A375 (cell line): ENCODE measurements around the gene OR4E2. TPM values are rescaled to one million over a fixed set of nuclear protein-coding genes. Genes with fewer than 3 reads are reported as not detected.

Experiments used
- small RNA-seq: library from RNA; depleted of rRNA; stranded (forward); fragments of <200 nt; gene quantifications from one replicate; pipeline ENCODE3, GENCODE V24; 2014
- total RNA-seq: library from RNA; depleted of rRNA; stranded (reverse); fragments of >200 nt; shearing (Covaris generic); gene quantifications from 2 replicates; pipeline ENCODE4 v1.2.3, GENCODE V29; 2014; rRNA removed

Gene OR4E2, protein sequence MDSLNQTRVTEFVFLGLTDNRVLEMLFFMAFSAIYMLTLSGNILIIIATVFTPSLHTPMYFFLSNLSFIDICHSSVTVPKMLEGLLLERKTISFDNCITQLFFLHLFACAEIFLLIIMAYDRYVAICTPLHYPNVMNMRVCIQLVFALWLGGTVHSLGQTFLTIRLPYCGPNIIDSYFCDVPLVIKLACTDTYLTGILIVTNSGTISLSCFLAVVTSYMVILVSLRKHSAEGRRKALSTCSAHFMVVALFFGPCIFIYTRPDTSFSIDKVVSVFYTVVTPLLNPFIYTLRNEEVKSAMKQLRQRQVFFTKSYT
- total RNA-seq = not detected in 2 replicates

DNA sequence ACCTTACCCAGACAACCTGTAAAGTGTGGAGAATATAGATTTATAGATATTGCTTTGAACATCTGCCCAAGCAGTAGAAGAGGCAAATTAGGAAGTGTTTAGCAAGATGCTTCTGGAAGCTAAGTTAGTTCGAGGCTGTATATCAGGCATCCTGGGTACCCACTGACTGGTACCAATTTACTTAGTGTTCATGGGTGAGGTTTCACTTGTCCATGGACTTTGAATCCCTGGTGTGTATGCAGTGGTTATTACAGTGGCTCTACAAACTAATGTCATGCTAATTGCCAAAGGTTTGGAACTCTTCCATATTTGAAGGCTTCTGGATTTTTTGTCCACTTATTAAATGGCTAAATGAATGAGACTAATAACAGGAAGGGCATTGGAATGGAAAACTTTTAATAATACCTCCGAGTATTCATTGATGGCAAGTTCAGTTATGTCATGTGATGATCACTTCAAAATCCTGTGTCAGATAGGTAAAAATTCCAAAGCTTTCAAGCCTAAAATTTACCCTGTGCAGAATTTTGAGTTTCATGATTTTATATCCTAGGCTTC is at the start of gene OR4E2:
Gene OR4E2 (plus strand): TSS at position 505 of the 555 bp plus-strand sequence. CDS start 11,248 bp downstream, outside the sequence.

DNA sequence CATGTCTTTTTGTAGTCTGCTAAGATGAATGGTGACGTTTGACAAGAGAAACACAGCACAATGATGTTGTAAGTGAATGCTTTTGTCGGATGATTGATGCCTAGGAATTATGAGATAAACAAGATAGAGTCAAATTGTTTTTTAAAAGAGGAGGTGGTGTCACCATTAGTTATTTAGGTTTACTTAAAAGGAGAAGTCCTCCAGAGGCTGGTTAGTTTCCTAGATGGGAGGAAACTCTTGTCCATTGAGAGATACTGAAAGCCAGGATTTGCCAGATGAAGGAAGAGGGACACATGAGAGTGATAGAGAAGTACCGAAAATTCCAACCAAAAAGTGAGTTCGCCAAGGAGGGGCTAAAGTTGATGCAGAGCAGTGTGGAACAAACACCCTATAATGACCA is 18.8 kb upstream of the OR4E2 start, which contains the start of gene OR10G2:
Gene OR10G2 (minus strand): TSS at position 101 of the 400 bp plus-strand sequence. CDS start 98 bp downstream, at position 3.

DNA sequence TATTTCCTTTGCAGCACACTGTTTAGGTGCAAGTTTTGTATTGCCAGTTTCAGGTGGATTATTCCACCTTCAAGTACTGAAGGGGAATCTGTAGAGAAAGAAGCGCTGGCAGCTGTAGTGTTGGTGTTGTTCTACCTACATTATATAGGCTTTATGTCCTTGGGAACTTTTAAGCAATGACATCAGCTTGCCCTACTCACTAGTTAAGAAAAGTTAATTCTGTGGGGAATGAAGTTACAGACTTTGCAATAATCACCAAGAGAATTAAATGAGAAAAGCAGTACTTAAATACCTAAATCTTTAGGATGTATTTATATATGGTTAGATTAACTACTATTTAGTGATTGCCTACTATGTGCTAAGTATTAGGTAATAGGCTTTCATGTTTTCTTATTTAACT is 20.1 kb downstream of the OR4E2 start, which contains the start of gene OR4E1:
Gene OR4E1 (minus strand): TSS at position 101 of the 400 bp plus-strand sequence. CDS start 2,883 bp downstream, outside the sequence.

Small RNAs within 50 kb of the gene (small RNA-seq; reads per million reads assigned to genes)
- not detected for gene AC243972.3

Other genes starting within 250 kb of the OR4E2 start
- gene CHD8, start 197.7 kb upstream of the OR4E2 start, total RNA-seq = 39.9 and 45.0 TPM in 2 replicates
- gene RAB2B, start 176.9 kb upstream of the OR4E2 start, total RNA-seq = 12.0 and 17.1 TPM in 2 replicates
- 18.4 and 44.4 TPM in 2 replicates for gene TOX4, start 176.6 kb upstream of the OR4E2 start, total RNA-seq
- gene METTL3, start 142.5 kb upstream of the OR4E2 start, total RNA-seq = 52.6 and 55.3 TPM in 2 replicates
- gene SALL2, start 127.5 kb upstream of the OR4E2 start, total RNA-seq = 1.6 and 3.2 TPM in 2 replicates
- gene OR10G3, start 73.8 kb upstream of the OR4E2 start, total RNA-seq = not detected in 2 replicates
- gene OR10G2, start 18.9 kb upstream of the OR4E2 start, total RNA-seq = not detected in 2 replicates
- not detected in 2 replicates for gene OR4E1, start 20.0 kb downstream of the OR4E2 start, total RNA-seq